GM18526 (cell line): ENCODE data around the gene ELMO3.

Experiments
- POLR2A ChIP-seq: IDR thresholded peaks from 3 replicates; pipeline ENCODE4 v1.6.1; 2011; ENCODE audit not compliant: insufficient read length; ENCODE audit errors: extremely low read depth

ELMO3 gene

DNA sequence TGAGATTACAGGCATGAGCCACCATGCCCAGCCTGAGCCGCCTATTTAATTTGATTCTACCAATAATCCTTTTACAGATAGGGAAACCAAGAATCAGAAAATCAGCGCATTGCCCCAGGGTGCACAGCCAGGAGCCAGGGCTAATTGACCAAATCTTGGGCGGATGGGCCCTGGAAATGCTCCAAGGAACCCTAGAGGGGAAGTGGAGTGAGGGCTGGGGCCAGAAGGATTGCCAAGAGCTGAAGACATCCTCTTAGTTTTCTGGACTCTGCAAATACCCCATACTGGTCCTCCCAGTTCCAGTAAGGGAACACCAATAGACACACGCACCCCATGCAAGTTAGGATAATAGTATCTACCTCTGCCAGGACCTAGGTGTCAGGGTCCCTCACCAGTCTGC, 44.5 kb downstream of the ELMO3 start:
- TF ChIP-seq POLR2A: no peak

DNA sequence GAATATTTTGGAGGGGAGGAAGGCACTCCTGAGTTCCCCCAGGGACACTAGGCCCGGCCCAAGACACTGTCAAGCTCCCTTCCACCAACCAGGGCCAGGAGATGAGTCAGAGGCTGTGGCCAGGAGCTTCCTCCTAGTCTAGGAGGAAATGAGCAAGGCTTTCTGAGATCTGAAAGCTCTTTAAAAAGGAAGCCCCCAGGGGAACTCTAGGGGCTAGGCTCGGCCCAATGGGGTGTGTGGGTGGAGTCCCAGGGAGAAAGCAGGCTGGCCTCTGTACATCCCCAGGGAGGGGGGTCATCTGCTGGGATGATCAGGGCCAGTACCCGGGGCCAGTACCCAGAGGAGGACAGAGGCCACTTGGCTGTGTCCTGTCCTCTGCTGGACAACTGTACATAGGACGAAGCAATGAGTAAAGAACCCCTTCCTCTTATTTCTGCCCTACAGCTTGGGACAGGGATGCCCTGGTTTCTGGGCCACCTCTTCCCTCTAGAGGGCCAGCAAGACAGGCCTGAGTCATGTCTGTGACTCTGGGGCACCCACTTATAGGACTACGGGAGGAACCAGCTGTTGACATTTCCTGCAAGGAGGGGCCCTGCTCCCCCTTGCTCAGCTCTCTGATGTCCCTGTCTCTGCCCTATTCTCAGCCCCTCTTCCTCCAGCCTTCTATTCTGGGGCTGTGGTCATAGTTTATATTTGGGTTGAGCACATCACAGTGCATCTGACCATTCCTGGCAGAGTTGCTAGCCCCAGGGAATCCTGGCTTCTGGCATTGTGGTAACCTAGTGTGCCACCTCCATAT, 45.7 kb downstream of the ELMO3 start:
- TF ChIP-seq POLR2A: peak; percentile 58

DNA sequence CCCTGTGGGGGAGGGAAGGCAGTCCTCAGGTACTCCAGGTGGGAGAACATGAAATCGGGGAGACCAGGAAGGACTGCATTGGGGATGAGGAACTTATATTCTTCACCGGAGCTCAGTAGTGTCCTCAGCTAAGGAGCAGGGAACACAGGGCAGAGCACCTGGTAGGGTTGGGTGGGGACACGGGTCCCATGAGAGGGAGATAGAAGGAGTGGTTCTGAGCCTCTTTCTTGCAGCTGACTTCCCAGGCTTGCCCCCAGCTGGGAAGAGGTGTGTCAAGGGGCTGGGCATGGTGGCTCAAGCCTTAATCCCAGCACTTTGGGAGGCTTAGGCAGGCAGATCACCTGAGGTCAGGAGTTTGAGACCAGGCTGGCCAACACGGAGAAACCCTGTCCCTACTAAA, 46.3 kb downstream of the ELMO3 start:
- no peak for TF ChIP-seq POLR2A

DNA sequence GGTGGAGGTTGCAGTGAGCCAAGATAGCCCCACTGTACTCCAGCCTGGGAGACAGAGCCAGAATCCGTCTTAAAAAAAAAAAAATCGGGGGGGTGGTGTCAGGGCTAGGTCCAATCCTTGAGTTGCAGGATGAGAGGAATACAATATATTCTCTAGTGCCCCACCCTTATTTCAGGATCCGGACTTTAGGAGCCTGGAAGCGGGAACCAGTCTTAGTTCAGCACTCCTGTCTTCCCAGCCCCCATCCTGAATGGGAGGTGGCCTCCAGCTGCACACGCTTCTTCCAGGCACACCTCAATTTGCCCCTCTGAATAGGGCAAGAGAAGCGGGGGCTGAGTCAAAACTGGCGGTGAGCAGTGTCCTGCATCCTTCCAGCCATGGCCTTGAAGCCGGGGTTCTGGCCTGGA, 46.7 kb downstream of the ELMO3 start:
- TF ChIP-seq POLR2A: no peak

DNA sequence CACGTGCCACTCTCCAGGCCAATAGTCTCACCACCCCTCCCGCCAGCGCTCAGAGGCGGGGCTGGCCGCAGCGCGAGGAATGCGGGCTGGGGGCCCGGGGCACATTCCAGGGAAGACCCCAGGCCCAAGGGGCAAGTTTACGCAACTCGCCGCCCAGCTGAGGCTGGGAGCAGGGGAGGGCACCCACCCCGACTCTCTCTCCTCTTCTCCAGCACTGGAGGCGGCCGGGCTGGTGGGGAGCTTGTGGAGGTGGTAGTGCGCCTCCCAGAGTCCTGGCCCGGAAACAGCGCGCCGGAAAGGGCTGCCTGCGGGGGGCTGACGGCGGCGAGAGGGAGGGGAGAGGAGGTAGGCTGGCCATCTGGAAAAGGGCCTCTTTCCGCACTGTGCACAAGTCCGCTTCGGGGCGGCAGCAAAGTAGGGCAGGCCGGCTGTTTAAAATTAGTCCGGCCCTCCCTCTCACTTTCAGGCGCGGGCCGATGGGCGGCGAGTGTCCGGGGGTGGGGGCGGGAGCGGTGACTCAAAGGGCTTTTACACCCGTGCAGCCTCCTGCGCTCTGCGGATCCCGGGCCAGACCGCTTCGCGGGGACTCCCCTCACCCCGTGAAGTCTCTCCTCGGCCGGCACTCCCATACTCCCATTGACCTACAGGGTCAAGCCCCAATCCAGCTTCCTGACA, 47.3 kb downstream of the ELMO3 start:
- TF ChIP-seq POLR2A: peak; percentile 37

DNA sequence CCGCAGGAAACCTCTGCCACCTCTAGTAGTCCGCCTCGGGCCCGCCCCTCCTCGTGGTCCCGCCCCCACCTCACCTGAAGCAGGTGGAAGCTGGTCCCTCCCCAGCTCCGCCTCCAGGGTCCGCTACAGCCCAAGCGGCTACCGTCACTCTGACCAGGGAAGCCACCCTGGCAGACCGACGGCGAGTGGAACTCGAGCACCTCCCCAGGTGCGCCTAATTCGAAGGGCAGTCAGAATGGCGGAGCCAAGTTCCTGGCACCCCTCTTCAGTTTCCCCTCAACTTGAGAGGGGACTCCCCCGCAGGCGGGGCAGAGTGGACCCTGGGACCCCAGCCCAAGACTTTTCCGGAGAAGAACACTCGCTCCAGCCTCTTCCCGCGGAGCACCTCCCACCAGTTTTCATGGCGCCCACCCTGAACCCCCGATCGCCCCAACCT, 47.8 kb downstream of the ELMO3 start:
- no peak for TF ChIP-seq POLR2A

DNA sequence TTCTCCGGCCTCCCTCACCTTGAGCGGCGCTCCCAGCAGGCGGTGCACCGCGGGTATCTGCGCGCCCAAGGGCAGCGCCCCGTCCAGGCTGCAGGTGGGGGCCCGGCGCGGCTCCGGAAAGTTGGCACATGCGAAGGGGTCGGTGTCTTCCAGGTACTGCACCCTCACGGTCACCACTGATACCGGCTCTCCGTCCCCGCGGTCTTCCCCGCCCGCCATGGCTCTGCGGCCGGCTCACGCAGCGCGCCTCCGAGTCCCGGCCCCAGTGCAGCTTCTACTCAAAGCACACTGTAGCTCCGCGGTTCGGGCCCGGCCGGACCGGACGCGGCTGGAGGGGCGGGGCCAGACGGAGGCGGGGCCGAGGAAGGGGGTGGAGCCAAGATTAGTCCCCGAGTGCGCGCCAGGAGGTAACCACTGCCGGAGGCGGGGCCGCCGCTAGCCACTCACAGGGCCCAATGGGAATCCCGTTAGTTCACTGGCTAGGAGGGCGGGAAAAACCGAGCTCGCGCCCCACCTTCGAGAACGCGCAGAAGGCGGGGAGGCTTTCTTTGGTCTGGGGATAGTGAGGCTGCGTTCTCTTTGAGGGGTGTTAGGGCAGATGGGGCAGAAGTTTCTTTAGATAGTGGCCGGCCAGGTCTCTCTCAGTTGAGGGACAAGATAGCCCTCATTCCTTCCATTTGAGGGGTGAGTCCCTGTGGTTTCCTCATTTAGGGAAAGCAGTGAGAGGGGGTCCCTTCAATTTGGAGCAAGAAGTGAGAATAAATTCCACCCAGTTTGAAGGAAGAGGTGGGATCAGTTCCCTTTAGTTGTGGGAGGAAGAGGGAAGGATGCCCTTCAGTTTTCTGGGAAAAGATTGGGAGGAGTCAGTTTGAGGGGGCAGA, 48.5 kb downstream of the ELMO3 start, which contains the start of gene FHOD1:
TSS of gene FHOD1 (minus strand) at position 290 of the 881 bp plus-strand sequence. CDS start at position 219, 71 bp downstream.
- TF ChIP-seq POLR2A: peak; percentile 77

DNA sequence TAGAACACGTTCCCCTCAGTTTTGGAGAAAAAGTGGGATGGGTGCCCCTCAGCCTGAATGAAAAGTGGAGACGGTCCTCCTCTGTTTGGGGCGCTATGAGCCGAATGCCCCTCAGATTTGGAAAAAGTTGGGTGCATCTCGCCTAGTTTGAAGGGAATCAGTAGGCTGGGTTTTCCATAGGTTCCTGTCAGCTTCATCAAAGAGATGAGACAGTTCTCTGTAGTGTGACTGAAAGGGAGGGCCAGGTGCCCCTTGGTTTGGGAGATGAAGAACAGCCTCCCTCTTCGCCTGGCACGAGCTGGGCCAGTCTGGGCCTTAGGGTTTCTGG, 49.1 kb downstream of the ELMO3 start:
- no peak for TF ChIP-seq POLR2A

DNA sequence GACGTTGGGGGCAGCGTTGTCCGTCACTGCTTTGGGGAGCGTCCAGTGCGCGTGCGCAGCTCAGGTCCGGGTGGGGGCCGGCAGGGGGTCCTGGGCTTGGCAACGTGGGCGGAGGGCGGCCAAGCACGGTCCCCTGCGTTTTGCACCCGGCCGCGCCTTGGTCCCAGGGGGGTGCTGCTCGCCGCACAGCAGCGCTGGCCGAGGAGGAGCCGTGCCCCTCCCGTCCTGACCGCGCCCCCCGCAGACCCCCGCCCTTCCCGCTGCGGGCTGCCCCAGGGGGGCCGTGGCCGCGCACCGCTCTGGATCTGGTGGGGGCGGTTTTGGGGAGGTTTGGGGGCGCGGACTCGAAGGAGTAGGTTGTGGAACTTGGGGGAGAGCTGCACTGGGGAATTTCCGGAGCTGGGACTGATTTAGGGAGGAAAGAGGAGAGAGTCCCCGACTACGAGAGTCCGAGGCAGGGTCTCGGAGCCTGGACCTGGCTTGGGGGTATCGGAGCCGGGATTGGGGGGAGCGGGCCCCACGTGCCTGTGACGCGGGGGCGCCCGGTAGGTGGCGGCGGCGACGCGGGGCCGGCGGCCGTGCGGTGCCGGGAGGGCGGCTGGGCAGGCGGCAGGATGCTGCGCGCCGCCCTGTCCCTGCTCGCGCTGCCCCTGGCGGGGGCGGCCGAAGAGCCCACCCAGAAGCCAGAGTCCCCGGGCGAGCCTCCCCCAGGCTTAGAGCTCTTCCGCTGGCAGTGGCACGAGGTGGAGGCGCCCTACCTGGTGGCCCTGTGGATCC, 49.7 kb downstream of the ELMO3 start, which contains the start of gene SLC9A5:
TSS of gene SLC9A5 (plus strand) at position 579 of the 777 bp plus-strand sequence. CDS start at position 615, 36 bp downstream.
- no peak for TF ChIP-seq POLR2A

DNA sequence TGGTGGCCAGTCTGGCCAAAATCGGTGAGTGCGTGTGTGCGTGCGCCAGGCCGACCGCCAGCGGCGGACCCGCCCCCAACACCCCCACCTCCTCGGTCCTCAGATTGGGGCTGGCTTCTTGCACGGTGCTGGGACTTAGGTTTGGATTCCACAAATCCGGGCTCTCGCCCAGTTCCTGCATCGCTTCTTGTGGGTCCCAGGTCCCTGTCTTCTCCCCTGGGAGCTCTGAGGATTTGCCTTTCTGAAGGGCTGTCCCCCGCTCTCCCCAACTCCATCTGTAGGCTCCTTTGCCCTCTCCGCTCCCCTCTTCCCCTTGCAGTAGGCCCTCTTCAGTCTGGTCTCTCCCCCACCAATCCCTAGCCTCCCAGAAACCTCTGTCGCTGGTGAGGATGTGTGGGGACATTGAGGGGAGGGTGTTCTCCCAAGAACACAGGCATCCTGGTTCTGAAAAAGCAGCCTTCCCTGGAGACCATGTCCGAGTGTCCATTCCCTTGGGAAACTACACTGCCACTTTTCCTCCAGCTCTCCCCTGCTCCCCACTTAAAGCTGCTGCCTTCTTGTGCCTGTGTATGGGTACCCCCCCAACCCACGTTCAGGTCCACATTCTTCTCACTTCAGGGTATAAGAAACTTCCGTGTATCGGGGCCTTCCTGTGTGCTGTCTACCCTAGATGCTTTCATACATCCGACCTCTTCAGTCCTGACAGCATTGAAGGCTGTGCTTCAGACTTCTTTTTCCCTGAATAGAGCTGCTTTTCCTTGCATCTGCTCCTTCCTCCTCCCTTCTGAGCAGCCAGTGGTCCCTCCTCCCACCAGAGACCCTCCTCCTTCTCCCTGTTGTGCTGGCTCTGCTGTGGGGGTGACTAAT, 50.5 kb downstream of the ELMO3 start:
- TF ChIP-seq POLR2A: no peak

DNA sequence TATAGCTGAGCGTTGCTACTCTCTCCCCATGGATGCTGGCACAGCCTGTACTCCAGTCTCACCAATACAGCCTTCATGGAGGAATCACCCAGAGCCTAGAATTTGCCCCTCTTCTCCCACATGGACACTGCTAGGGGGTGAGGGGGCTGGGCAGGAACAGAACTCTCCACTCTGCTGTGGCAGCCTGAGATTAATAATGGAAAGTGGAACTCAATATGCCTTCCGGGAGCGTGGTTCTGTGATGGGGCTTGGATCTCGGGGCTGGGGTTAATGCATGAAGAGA, 51.1 kb downstream of the ELMO3 start:
- TF ChIP-seq POLR2A: no peak

DNA sequence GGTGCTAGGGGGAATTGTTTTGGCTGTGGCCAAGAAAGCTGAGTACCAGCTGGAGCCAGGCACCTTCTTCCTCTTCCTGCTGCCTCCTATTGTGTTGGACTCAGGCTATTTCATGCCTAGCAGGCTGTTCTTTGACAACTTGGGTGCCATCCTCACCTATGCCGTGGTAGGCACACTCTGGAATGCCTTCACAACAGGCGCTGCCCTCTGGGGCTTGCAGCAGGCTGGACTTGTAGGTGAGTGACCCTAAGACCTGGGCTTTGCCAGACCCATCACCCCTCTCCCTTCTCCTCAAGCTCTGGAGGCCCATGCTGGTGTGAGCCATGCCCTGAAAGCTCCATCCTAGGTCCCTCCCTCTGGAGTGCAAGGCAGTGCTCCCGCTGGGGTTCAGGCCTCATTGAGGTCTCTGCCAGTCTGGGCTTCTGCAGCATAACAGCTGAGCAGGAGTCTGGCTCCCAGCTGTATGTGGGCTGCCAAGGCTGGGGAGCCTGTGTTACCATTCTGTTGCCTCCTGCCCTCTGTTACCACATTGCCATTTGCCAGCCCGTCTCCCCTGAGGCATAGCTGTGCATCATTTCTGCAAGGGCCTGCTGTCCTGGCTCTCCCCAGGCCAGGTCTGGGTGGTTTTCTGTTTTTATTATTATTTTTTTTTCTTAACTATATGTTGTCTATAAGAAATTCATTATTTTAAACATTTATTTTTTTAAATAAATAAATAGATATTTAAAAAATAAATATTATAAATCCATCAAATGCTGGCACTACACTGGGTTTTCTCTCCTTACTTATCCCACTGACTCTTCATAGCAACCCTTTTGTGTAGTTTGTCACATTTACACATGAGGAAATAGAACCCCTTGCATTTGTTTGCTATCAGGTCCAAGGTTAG, 53.9 kb downstream of the ELMO3 start:
- TF ChIP-seq POLR2A: no peak
